NCI-H226 (cell line): Measurements from ENCODE around the gene C1orf174.

ENCODE experiments used
- DNase-seq: peaks from one replicate; pipeline ENCODE4 v3.0.0-alpha.2; 2015

C1orf174 gene

GRCh38 chr1:3865606-3866160, 34.4 kb downstream of the C1orf174 start:
- DNase-seq, result no peak

GRCh38 chr1:3864884-3865283, 35.2 kb downstream of the C1orf174 start:
- no peak for DNase-seq

DNA sequence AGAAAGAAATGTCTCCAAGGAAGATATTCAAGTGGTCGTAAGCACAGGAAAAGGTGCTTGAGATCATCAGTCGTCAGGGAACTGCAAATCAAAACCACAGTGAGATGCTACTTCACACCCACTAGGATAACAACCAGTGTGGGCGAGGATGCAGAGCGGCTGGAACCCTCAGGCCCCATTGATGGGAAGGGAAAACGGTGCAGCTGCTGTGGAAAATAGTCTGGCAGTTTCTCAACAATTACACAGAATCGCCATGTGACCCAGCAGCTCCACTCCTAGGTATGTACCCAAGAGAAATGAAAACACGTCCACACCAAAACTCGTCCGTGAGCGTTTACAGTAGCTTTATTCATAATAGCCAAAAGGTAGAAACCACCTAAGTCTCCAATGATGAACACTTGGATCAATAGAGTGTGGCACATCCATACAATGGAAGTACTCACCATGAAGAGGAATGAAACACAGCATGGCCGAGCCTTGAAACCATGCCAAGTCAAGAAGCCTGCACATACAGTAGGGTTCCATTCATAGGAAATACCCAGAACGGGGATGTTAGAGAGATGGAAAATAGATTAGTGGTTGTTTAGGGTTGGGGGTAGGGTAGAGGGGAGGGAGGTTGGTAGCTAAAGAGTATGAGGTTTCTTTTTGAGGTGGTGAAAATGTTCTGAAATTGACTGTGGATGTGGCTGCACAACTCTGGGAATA, 36.7 kb downstream of the C1orf174 start:
- no peak for DNase-seq

- DNase-seq, result no peak
Measured at GRCh38 chr1:3858231-3858981, 41.7 kb downstream of the C1orf174 start.

DNA sequence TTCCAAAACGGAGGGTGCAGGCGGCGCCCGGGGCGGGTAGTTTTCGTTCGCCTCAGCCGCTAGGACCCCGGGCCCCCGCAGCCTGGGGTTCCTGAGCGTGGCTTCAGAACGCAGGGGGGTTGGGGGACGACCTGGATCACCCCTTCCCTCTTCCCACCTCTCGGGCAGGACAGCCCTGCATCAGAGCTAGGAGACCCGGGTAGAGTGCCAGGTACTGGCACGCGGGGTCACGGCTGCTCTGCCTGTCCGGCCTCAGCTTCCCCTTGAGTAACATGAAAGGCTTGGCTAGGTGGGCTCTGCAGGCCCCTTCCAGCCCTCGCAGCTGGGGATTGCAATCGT, 42.3 kb downstream of the C1orf174 start:
- no peak for DNase-seq

DNA sequence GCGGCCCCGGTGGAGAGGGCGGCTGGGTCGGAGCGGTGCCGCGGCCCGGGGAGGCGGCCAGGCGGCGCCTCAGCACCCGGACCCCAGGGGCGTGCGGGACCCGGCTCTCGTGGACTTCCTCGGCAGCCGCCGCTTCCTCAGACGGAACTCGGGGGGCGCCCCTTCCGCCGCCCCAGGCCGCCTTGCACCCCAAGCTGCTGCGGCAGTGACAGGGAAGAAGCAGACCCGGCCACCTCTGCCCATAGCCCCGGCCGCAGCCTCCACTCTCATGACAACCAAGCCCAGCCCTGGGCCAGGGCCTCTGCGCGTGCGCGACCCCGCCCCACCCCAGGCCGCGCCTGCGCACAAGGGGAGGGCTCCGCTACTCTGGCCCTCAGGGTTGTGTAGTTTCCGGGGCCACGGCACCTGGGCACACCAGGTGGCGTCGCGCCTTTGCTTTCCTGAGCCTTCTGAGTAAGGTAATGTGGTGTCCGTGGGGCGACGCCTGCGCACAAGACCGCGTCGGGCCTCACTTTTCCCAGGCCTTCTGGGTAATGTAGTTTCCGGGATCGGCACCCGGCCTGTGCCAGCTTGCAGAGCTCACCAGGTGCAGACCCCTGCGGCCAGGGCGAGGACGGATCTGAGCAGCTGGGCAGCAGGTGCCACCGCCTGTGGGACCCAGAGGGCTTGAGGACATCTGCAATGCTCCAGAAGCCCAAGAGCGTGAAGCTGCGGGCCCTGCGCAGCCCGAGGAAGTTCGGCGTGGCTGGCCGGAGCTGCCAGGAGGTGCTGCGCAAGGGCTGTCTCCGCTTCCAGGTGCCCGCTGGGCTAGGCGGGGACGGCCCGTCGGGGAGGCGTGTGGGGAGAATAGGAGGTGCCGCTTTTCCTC, 42.9 kb downstream of the C1orf174 start, which contains the start of the genes CEP104 and DFFB:
Gene CEP104 (minus strand): TSS at position 289 of the 868 bp plus-strand sequence. CDS start 4,804 bp downstream, outside the sequence.
Gene DFFB (plus strand): TSS at position 554 of the 868 bp plus-strand sequence. CDS start 128 bp downstream, at position 682.
- DNase-seq, result peak; percentile 96

- no peak for DNase-seq
Measured at GRCh38 chr1:3852711-3853485, 47.2 kb downstream of the C1orf174 start.

- DNase-seq, result no peak
Measured at GRCh38 chr1:3852091-3852490, 48.0 kb downstream of the C1orf174 start.

GRCh38 chr1:3851292-3851691, 48.8 kb downstream of the C1orf174 start:
- DNase-seq, result no peak

DNA sequence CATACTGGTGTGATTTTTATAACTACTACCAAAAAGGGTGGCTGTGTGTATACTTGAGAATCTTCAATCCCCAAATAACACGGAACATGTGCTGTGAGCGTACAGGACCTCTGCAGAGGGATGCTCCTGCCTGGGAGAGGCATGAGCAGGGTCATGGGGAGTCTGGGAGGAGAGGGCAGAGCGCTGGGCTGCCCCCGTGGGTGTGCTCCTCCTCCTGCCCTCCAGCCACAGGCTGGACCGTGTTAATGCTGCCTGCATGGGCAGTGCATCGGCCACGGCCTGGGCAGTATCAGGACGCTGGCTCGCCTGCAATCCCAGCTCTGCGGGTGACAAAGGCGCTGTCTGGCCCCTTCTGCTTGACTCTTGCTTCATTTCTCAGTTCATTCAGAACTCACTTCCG, 49.2 kb downstream of the C1orf174 start:
- DNase-seq, result no peak

DNA sequence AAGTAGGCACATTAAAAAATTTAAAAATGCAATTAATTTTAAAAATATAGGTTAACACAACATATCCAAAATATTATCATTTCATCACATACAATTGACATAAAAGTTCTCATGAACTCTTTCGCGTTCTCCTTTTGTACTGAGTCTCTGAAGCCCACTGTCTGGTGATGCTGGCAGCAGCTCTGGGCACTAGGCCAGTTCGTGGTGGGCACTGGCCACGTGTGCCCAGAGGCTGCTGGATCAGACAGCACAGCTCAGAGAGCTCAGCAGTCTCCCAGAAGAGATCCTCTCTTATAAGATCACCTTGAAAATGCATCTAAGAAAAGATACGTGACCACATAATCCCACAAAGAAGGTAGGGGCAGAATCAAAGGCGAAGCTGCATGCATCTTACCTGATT, 53.0 kb downstream of the C1orf174 start:
- DNase-seq, result no peak

DNA sequence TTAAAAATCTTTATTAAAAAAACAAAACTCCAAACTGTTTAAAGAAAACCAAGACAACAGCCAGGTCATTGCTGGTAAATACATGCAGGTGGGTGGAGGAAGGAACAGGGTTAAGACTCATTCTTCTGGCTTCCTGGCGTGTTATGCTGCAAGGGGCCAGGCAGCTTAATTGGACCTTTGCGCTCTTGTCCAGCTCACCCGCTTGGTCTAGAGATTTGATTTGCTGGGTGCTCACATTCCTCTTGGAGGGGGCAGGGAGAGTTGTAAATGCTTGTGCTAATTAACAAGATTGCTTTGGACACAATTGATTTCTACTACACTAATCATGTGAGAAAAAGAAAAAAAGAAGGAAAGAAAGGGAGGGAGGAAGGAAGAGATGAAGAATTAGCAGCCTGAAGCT, 53.5 kb downstream of the C1orf174 start:
- DNase-seq, result no peak

GRCh38 chr1:3842912-3843311, 57.2 kb downstream of the C1orf174 start:
- DNase-seq, result no peak

DNA sequence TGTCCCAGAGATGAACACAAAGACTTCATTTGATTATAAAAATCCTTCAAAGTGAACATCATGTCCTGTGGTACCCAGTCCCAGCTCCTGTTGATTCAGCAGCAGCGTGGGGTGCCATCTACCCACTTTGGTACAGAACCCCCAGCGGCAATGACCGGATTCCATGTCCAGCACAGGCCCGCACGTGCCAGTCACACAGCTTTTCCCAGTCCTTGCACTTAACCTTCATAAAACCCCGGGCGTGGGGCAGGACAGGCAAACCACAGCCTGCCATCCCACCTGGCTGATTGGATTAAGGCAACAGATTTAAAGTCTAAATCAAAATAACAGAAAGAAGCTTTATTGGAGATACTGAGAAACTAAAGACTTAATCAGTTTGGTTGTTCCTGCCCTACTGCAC, 58.6 kb downstream of the C1orf174 start:
- no peak for DNase-seq
